ENCODE results near the gene NELL1. TPM values are rescaled to one million over a fixed set of nuclear protein-coding genes. Genes with fewer than 3 reads are reported as not detected.

Gene NELL1
- total RNA-seq, 1 donor from 2014 or later: 0.29 TPM

DNA sequence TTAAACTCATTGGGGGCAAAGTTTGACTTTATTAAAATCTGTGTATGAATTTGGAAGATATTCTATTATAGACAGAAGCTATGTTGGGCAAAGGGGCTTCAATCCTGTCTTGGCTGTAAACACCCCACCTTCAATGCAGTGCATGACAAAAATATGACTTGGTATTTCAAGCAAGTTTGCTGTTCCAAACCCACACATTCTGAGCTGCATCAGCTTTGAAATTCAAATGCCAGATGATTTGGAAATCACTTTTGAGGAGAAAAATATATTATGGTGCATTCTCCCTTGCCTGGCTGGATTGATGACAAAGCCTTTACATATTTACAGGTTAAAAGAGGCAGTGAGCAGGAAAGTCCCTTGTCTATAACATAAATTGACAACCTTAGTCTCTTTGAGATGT, 760.0 kb downstream of the NELL1 start:
- H3K4me3 Mint-ChIP-seq (ENCODE audit: unreplicated experiment): no peak overlapping the region
- no peaks in the 10 kb centered on the region for H3K36me3 Mint-ChIP-seq (ENCODE audit: unreplicated experiment)
- DNase-seq: no peak
- H3K27me3 Mint-ChIP-seq (ENCODE audit: unreplicated experiment): no peaks in the 10 kb centered on the region
- H3K9me3 Mint-ChIP-seq (ENCODE audit: unreplicated experiment): no peaks in the 10 kb centered on the region
- H3K4me1 Mint-ChIP-seq (ENCODE audit: low read depth, unreplicated experiment): peaks cover 13% of the 10 kb centered on the region
- TF ChIP-seq, protein P1, sequence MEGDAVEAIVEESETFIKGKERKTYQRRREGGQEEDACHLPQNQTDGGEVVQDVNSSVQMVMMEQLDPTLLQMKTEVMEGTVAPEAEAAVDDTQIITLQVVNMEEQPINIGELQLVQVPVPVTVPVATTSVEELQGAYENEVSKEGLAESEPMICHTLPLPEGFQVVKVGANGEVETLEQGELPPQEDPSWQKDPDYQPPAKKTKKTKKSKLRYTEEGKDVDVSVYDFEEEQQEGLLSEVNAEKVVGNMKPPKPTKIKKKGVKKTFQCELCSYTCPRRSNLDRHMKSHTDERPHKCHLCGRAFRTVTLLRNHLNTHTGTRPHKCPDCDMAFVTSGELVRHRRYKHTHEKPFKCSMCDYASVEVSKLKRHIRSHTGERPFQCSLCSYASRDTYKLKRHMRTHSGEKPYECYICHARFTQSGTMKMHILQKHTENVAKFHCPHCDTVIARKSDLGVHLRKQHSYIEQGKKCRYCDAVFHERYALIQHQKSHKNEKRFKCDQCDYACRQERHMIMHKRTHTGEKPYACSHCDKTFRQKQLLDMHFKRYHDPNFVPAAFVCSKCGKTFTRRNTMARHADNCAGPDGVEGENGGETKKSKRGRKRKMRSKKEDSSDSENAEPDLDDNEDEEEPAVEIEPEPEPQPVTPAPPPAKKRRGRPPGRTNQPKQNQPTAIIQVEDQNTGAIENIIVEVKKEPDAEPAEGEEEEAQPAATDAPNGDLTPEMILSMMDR (IDR thresholded peaks at IDR 0.05; ENCODE audit: partially characterized antibody, unreplicated experiment): no peak
- no peak overlapping the region for H3K27ac Mint-ChIP-seq (ENCODE audit: unreplicated experiment)

DNA sequence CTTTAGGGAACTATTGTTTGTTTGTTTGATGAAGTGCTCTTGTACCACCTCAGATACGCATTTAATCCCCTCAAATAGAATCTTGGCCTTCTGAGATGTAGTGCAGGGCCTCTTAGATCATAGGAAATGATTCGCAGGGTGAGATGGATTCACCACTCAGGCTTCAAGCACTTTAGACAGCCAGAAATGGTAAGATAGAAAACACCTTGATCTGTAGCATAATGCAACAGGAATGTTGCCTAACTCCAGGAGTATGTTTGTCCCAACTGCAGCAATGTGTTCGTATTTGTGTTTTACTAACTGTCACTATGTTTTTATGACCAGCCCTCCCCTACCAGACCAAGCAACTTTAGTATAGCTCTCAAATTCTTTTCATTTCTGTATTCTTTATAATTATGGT, 761.2 kb downstream of the NELL1 start:
- TF ChIP-seq, protein P1 (IDR thresholded peaks at IDR 0.05; ENCODE audit: partially characterized antibody, unreplicated experiment): no peak
- DNase-seq: no peak
- Mint-ChIP-seq H3K4me3 (ENCODE audit: unreplicated experiment) (no peak overlapping the region), H3K9me3 (ENCODE audit: unreplicated experiment) (no peaks in the 10 kb centered on the region), H3K36me3 (ENCODE audit: unreplicated experiment) (no peaks in the 10 kb centered on the region), H3K27ac (ENCODE audit: unreplicated experiment) (no peak overlapping the region), H3K27me3 (ENCODE audit: unreplicated experiment) (no peaks in the 10 kb centered on the region), H3K4me1 (ENCODE audit: low read depth, unreplicated experiment) (peaks cover 13% of the 10 kb centered on the region)

DNA sequence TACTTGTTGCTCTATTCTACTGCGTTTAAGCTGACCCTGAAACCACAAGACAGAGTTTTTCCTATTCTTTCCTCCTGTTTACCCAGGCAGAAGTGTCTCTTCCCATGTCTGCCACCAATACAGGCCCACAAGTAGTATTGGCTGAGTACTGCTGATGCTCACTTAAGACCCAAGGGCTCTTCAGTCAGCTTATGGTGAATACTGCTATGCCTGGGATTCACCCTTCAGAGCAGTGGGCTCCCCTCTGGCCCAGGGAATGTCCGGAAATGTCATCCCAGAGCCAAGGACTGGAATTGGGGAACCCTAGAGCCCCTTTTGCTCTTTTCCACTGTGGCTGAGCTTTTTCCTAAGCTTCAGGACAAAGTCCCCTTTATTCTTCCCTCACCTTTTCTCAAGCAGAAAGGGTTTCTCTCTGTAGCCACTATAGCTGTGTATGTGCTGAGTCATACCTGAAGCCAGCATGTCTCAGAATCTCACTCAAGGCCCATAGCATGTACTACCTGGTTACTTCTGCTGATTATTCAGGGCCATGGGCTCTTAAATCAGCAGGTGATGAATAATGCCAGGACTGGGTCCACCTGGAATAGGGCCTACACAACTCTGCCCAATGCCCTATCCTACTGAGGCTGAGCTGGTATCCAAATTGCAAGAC, 777.7 kb downstream of the NELL1 start:
- no peak overlapping the region for H3K4me3 Mint-ChIP-seq (ENCODE audit: unreplicated experiment)
- H3K36me3 Mint-ChIP-seq (ENCODE audit: unreplicated experiment): peaks cover 6% of the 10 kb centered on the region
- no peaks in the 10 kb centered on the region for H3K27me3 Mint-ChIP-seq (ENCODE audit: unreplicated experiment)
- TF ChIP-seq, protein P1 (IDR thresholded peaks at IDR 0.05; ENCODE audit: partially characterized antibody, unreplicated experiment): no peak
- DNase-seq: no peak
- H3K4me1 Mint-ChIP-seq (ENCODE audit: low read depth, unreplicated experiment): no peaks in the 10 kb centered on the region
- H3K9me3 Mint-ChIP-seq (ENCODE audit: unreplicated experiment): no peaks in the 10 kb centered on the region
- no peak overlapping the region for H3K27ac Mint-ChIP-seq (ENCODE audit: unreplicated experiment)

DNA sequence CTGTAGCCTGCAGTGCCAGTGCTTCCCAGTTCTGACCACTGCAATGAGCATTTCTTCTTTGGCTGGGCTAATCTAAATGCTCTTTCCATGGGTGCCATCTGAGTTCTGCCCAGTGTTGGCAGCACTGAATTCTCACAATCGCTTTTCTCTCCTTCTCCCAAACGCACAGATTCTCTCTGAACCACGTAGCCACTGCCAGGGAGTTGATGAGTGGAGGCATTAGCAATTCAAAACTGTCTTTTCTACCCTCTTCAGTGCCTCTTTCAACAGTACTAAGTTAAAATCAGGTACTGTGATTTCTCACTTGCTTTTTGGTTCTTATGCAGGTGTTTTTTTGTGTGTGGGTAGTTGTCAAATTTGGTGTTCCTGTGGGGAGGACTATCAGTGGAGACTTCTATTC, 778.5 kb downstream of the NELL1 start:
- H3K36me3 Mint-ChIP-seq (ENCODE audit: unreplicated experiment): peaks cover 6% of the 10 kb centered on the region
- H3K4me3 Mint-ChIP-seq (ENCODE audit: unreplicated experiment): no peak overlapping the region
- H3K4me1 Mint-ChIP-seq (ENCODE audit: low read depth, unreplicated experiment): no peaks in the 10 kb centered on the region
- TF ChIP-seq, protein P1 (IDR thresholded peaks at IDR 0.05; ENCODE audit: partially characterized antibody, unreplicated experiment): no peak
- DNase-seq: no peak
- H3K27me3 Mint-ChIP-seq (ENCODE audit: unreplicated experiment): no peaks in the 10 kb centered on the region
- no peak overlapping the region for H3K27ac Mint-ChIP-seq (ENCODE audit: unreplicated experiment)
- no peaks in the 10 kb centered on the region for H3K9me3 Mint-ChIP-seq (ENCODE audit: unreplicated experiment)

DNA sequence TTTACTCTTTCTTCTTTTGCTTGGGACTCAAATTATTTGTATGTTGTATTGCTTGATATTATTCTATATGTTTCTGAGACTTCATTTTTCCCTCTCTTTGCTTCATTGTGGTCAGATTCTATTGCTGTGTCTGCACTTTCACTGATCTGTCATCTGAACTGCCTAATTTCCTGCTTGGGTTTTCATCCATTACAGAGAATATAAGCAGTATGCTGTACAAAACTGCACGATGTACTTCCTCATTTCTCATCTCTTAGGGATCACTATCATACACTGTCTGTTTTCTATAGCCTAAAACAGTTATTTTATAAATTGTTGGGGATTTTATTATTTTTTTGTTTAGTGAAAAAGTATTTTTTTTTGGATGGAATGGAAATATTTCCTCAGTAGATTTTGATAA, 786.8 kb downstream of the NELL1 start:
- Mint-ChIP-seq H3K27ac (ENCODE audit: unreplicated experiment) (no peak overlapping the region), H3K9me3 (ENCODE audit: unreplicated experiment) (no peaks in the 10 kb centered on the region), H3K4me1 (ENCODE audit: low read depth, unreplicated experiment) (no peaks in the 10 kb centered on the region), H3K4me3 (ENCODE audit: unreplicated experiment) (no peak overlapping the region), H3K27me3 (ENCODE audit: unreplicated experiment) (no peaks in the 10 kb centered on the region), H3K36me3 (ENCODE audit: unreplicated experiment) (no peaks in the 10 kb centered on the region)
- no peak for DNase-seq
- TF ChIP-seq, protein P1 (IDR thresholded peaks at IDR 0.05; ENCODE audit: partially characterized antibody, unreplicated experiment): no peak
